Medulla oblongata (tissue), 1 donor: ENCODE results near the gene ORC4.

Source experiments
- DNase-seq: peaks from one replicate; pipeline ENCODE4 v3.0.0-alpha.2; 2015; ENCODE audit errors: extremely low spot score

Gene ORC4

DNA sequence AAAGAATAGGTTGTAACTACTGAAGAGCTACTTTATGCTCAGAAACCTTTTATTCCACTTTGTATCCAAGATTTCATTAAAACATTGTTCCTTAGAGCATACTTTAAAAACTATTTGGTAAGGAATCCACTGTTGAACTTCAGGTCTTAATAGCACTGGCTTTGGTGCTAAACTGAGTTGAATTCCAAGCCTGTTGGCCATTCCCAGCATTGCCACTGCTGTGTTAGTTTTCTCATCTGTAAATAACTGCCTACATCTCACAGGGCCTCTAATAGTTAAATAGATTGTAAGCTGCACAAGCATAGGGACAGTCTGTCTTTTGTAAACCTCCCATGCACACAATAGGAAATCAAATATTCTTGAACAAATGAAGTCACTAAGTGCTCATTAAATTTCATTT is 86.6 kb downstream of the ORC4 start:
- DNase-seq, result no peak

GRCh38 chr2:147927053-147927588 is 93.4 kb downstream of the ORC4 start:
- DNase-seq, result no peak

DNA sequence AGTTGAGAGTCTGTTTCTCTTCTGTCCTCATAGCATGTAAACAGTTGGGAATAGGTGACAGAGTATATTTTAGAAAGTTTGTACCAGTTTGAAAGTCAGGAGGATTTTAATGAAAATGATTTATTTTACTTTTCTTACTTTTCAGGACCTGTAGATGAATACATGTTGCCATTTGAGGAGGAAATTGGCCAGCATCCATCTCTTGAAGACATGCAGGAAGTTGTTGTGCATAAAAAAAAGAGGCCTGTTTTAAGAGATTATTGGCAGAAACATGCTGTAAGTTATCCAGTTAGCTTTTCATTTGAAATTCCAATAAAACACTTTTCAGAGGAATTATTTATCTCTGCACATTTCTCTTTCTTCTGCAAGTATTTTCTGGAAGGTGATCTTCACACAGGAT is 94.7 kb downstream of the ORC4 start:
- DNase-seq, result no peak

- no peak for DNase-seq
These were observed 95.9 kb downstream of the ORC4 start for GRCh38 chr2:147924647-147925046.

- DNase-seq, result no peak
These were observed 96.7 kb downstream of the ORC4 start for GRCh38 chr2:147923846-147924245.

DNA sequence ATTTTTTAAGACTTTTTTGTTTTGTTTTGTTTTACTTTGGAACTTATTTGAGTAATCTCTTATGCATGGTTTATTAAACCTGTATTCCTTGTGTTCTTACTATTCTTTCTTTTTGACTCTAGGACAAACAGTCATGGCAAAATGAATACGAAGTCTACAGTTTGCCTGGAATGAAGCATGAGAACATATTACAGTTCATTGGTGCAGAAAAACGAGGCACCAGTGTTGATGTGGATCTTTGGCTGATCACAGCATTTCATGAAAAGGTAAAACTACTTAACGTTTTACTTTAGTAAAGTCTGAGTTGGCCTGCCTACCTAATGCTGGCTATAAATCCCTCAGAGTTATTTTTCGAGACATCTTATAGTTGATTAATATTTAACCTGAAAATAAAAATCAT is 103.4 kb downstream of the ORC4 start:
- no peak for DNase-seq

GRCh38 chr2:147916723-147917122 is 103.8 kb downstream of the ORC4 start:
- no peak for DNase-seq

DNA sequence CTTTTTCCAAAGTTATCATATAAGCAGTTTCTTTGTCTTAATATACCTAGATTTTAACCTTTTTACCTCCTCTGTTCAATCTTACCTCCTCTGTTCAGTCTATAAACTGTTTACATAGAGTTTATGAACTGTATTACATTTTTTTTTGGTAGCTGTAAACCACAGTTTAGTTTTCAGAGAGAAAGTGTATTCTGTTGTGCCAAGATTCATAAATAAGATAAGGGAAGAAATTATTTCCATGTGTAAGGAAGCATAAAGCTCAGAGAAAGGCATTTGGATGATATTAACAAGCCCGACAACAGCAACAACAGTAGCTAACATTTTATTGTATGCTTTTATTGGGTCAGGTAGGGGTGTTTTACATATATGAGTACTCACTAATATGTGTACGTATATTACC is 104.5 kb downstream of the ORC4 start:
- DNase-seq, result no peak

DNA sequence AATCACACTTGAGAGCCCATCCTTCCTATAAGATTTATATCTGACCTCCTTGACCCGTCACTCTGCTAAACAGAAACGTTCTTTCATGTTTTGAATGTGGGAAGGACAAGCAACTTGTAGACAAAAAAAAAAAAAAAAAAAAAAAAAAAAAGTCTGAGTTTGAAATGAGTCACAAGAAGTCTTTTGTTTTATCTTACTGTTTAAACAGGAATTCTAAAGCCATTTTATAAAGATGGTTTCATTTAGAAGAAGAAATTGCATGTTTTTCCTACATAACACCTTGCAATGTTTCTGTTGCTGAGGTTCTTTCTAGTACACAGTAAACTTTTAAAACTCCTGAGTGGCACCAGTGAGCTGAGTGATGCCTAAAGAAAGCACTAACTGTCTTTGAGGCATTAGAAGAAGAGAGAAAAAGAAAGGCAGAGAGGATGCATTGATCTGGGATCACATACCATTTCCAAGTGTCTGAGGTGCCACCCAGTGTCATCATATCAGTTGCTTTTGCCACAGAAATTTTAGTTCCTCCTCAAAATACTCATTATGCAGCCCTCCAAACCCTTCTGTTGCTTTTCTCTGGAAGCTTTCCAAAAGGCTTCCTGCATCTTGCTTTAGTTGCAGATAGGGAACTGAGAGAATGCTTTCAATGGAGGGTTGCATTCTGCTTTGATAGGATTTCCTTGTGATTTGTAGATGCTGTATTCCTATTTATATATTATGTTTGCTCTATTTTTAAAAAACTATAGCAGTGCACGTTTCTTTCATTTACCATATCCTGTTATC is 106.6 kb downstream of the ORC4 start:
- DNase-seq, result peak; percentile 66

GRCh38 chr2:147910990-147911473 is 109.5 kb downstream of the ORC4 start:
- peak; percentile 80 for DNase-seq

DNA sequence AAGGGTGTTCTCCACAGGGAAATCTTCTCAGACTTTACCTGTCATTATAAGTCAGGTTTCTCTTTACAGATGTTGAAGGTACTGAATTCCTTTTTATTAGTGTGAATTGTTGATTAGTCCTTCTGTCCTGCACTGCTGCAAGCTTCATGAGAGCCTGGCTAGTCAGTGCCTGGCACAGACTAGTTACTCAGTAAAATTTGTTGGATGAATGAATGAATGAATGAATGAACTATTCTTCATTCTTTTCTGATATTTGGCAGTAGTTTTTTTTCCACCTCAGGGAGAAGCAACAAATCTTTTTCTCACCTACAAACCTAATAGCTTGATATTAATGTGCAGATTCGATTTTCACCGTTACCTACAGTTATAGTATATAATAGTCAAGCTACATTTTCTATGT is 111.4 kb downstream of the ORC4 start:
- no peak for DNase-seq

- DNase-seq, result no peak
These were observed 116.5 kb downstream of the ORC4 start for GRCh38 chr2:147904051-147904450.

- no peak for DNase-seq
These were observed 131.9 kb downstream of the ORC4 start for GRCh38 chr2:147888680-147889079.

- DNase-seq, result no peak
These were observed 134.4 kb downstream of the ORC4 start for GRCh38 chr2:147886136-147886535.

DNA sequence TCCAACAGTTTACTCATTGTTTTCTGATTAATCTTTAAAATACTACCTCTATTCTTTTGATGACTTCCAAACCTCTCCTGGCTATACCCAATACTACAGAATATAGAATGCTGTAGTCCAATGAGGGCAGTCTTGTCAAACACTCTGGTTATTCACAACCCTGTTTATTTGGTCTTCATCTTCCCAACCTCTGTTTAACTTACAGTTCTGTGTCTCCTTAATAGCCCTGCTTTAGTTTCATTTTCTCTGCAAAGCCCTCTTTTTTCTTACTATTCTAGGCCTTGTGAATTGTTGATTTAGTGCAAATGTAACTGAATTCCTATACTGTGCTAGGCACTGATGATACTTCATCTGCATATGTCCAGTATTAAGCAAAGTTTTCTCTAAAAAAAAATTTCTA is 135.7 kb downstream of the ORC4 start:
- DNase-seq, result peak; percentile 11

GRCh38 chr2:147882631-147883030 is 137.9 kb downstream of the ORC4 start:
- no peak for DNase-seq
